HS-5 (cell line): ENCODE data around the gene MPV17.
A peak's percentile ranks its signal among the peaks of the same experiment; 100 is the strongest.
"Not testable (repeated sequence)": the region's sequence is repeated elsewhere in the genome, so short reads cannot be mapped to it uniquely, and the experiment has no call there.

Source experiments
- DNase-seq: peaks from one replicate; pipeline ENCODE4 v3.0.0-alpha.2; 2012; ENCODE audit warnings: low read depth

The MPV17 gene, protein sequence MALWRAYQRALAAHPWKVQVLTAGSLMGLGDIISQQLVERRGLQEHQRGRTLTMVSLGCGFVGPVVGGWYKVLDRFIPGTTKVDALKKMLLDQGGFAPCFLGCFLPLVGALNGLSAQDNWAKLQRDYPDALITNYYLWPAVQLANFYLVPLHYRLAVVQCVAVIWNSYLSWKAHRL

DNA sequence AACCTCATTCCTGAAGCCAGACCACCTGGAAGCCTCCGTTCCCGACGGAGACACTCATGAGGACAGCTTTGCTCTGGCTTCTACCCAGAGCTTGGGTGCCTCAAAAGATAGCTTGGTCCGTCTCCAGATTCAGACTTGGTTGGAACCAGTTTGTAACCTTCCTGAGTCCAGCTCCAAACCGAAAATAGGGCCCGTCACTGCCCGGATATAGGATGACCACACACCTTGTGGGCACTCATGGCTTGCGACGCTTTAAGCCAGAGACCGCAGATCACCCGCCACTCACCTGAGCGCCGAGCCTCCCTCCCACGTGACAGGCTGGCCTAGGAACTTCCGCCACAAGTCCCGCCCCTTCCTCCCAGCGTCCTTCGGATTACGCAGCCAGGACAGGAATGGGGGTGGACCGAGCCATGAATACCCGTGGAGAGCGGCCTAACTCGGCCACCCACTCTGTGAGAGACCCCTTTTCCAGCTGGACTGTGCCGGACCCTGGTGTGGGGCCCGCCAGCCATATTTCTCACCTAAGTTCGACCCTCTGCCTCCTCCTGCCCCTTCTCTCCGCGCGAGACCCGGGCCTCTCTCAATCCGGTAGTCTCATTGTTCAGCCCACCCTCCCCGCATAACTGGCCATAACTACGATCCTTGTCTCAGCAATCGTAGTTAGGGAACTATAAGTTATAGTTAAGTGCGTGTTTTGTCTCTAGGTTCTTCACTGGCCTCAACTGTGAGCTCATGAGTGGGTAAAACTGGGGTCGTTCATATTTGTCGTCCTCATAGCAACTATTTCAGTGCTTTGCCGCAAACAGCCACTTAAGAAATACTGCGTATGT is at the start of gene MPV17:
Gene MPV17, minus strand, starts transcription at position 332 of the 830 bp plus-strand sequence. CDS start 580 bp downstream, outside the sequence.
- DNase-seq = peak; percentile 59

DNA sequence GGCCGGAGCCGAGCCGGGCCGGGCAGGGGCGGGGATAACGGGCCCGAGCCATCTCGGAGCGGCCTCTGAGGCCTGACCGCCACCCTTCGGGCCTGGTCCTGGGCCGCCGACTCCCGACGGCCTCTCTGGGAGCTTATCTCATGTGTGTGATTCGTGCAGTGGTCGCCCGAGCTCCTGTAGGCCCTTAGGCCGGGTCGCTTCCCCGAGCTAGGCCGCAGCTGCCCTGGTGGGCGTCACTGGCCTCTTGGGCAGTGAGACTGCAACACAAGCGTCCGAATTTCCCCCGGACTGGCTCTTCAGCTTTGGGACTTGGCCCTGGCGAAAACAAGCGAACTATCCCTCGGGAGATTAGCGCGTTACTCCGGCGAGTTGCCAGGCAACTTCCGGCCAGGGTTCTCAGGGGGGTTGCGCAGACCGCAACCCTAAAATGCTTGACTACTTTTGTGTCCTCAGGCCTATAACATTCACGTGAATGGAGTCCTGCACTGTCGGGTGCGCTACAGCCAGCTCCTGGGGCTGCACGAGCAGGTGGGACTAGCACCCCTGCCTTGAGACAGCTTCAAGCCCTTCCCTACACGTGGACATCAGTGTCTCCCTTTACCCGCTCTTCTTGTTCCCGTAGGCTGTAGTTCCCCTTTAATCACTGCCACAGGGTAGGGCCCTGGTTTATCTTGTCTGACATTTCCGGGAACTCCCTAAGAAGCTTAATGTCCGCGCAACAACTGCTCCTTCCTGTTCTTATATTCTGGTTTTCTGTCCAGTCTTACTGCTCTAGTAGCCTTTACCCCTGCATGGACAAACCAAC is 48.1 kb upstream of the MPV17 start:
- no peak for DNase-seq

DNA sequence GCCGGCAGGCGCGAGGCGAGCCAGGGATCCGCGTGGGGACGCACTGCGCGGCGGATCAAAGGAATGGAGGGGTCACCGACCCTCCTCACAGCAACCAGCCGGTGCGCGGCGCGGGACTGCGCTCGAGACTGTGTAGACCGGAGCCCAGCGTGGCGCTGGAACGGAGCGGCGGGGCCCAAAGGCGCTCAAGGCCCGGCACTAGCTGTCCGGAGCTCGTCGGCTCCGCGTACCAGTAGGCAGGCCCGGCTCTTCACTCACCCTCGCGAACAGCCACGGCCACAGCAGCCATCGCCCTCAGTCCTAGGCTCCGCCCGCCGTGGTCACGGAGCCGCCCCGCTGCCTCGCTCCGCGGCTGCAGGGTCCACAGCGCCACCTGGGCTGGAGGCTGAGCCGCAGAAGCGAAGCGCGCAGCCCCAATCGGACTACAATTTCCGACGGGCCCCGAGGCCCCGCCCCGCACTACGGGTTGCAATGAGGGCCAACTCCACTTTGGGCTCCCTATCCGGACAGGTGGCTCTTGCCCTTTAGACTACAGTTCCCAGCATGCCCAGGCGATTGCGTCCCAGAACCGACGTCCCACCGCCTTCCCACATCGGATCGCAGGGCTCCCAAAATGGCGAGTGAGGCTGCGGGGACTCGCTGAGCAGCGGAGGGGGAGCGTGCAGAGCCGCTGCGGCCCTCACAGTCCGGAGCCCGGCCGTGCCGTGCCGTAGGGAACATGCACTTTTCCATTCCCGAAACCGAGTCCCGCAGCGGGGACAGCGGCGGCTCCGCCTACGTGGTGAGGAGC is 47.3 kb upstream of the MPV17 start, which contains the start of the genes EIF2B4 and SNX17:
Gene EIF2B4, minus strand, starts transcription at position 313 of the 790 bp plus-strand sequence. Its CDS starts 24 bp downstream, at position 289.
Gene SNX17, plus strand, starts transcription at position 591 of the 790 bp plus-strand sequence. Its CDS starts 128 bp downstream, at position 719.
- DNase-seq = peak; percentile 96

DNA sequence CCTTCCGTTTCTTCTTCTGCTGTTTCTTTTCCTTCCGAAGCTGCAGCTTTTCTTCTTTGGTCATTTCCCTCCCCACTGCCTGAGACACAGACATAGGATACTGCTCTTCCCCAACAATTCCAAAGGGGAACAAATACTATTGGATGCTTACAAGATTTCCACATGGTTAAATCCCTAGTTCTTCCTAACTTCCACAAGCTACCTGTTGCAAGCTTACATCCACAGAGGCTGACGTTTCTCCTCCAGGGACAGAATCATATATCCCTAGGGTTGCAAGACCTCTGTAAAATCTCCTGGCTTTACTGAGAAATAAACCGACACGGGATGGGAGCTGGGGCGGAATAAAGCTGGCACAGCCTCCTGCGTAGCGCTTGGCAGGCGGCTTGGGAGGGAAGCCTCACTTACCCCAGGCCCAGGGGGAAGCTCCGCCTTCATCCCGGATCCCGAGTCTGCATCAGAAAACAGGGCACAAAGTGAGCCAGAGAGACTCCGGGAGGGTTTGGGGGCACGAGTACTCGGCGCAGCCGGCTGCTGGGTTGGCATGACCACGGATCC is 46.7 kb upstream of the MPV17 start:
- no peak for DNase-seq

DNA sequence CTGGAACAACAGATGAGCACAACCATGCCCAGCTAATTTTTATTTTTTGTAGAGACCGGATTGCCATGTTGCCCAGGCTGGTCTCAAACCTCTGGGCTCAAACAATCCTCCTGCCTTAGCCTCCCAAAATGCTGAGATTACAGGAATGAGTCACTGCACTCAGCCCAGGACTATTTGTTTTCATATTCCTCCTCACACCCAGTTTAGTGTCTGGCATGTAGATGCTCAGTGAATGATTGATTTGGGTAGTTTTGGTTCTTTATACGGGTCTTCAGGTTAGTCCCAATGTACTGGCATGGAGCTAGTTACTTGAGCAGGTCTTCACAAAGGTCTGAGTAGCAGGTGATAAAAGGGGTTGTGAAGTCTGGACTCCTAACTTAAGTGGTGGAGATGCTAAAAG is 41.0 kb upstream of the MPV17 start:
- no peak for DNase-seq

DNA sequence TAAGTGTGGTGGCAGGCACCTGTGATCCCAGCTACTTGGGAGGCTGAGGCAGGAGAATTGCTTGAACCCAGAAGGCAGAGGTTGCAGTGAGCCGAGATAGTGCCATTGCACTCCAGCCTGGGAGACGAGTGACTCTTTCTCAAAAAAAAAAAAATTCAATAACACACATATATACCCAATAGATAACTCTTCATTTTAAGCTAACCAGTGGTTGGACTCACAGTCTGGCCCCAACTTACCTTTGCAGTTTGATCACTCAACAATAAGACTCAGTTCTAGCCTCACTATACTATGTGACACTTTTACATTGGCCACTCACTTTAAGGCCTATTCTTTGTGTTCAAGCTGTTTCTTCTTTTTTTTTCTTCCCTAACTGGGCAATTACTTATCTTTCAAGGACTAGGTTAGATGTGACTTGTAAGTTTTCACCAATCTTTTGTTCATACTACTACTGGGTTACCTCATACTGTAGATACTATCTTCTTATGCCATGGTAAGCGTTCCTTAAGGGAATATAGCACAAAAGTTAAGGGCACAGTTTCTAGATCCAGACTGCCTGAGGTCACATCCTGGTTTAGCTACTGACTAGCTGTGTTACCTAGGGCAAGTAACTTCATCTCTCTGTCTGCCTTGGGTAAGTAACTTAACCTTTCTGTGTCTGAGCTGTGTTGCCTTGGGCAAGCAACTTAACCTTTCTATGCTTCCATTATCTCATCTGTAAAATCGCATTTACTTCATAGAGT is 40.0 kb upstream of the MPV17 start:
- no peak for DNase-seq

DNA sequence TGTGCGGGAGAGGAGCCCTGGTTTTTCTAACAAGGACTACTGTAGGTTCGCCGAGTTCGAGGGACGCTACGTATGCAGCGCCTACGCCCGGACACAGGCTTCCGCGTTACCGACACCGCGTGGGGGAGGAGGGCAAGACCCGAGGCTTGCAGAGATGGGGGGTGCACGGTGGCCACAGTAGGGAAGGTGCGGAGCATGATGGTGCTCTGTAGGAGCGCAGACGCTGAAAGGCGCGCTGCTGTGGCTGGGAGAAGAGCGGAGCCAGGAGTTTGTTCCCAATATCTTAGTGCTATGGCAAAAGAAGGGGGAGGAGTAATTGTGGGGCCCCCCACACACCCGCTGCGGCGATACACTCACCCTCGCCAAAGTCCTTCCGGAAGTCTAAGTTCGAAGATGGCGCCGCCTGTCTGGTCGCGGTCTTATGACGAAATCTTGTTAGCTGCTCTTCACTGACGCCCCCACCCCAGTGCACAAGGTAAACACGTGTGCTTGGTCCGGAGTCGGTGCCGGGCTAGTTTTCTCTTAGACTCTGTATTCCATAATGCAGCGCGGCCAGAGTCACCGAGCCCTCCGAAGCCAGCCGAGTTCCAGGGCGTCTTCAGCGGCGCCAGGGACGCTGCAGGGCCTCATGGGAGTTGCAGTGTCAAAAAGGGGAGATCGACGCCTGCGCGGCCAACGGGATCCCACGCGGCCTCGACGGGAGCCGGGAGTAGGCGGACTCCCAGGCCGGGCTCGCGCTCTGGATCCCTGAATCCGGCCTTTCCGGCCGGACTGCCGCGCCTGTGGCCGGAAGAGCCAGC is 33.7 kb upstream of the MPV17 start, which contains the start of gene GTF3C2:
Gene GTF3C2, minus strand, starts transcription at position 383 of the 800 bp plus-strand sequence. CDS start 13,210 bp downstream, outside the sequence.
- DNase-seq = peak; percentile 95

DNA sequence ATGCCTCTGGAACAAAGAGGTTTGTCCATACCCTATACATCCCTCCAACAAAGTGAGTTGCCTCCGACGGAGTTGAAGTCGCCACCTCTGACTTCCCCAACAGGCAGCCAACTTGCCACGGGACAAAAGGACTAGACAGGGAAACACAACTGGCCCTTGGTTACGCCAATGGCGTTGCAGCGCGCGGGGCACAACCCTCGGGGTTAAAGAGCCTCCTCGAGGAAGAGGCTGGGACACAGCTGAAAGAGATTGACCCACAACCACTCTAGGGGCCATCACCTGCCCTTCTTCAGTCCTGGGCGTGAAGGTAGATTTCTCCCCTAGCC is 33.1 kb upstream of the MPV17 start:
- no peak for DNase-seq

DNA sequence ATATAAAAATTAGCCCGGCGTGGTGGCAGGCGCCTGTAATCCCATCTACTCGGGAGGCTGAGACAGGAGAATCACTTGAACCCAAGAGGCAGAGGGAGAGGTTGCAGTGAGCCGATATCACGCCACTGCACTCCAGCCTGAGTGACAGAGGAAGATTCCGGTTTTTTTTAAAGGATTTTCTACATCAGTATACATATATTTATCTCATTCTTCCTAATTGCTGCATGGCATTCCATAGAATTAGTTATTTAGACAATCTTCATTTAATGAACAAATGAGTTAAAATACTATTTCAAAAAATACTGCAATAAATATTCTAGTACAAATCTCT is 31.7 kb upstream of the MPV17 start:
- DNase-seq = no peak

DNA sequence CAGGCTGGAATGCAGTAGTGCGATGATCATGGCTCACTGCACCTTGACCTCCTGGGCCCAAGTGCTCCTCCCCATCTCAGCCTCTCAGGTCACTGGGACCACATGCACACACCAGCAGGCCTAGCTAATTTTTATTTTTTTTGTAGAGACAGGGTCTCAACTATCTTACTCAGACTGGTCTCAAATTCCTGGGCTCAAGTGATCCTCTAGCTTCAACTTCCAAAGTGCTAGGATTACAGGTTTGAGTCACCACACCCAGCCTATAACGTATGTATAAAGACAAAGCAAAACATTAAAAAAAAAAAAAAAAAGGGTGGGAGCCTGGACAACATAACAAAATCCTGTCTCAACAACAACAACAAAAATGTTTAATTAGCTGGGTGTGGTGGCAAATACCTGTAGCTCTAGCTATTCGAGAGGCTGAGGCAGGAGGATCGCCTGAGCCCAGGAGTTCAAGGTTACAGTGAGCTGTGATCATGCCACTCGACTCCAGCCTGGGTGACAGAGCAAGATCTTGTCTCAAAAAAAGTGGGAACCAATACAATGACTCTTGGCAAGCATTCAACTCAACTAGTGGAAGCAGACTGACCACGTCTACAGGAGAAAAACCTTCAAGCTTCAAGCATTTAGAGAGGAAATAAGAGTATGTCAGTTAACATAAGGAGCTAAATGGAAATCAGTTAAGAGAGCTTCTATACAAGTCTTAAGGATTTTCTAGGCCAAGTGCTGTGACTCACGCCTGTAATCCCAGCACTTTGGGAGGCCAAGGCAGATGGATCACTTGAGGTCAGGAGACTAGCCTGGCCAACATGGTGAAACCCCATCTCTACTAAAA is 31.1 kb upstream of the MPV17 start:
- no peak for DNase-seq

DNA sequence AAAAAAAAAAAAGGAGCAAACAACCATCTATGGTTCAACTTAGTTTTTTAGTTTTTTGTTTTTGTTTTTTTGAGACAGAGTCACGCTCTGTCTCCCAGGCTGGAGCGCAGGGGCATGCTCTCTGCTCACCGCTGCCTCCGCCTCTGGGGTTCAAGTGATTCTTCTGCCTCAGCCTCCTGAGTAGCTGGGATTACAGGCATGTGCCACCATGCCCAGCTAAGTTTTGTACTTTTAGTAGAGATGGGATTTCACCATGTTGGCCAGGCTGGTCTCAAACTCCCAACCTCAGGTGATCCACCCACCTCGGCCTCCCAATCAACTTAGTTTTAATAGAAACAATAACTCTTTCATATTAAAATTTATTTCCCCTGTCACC is 30.5 kb upstream of the MPV17 start:
- DNase-seq = not testable (repeated sequence)

DNA sequence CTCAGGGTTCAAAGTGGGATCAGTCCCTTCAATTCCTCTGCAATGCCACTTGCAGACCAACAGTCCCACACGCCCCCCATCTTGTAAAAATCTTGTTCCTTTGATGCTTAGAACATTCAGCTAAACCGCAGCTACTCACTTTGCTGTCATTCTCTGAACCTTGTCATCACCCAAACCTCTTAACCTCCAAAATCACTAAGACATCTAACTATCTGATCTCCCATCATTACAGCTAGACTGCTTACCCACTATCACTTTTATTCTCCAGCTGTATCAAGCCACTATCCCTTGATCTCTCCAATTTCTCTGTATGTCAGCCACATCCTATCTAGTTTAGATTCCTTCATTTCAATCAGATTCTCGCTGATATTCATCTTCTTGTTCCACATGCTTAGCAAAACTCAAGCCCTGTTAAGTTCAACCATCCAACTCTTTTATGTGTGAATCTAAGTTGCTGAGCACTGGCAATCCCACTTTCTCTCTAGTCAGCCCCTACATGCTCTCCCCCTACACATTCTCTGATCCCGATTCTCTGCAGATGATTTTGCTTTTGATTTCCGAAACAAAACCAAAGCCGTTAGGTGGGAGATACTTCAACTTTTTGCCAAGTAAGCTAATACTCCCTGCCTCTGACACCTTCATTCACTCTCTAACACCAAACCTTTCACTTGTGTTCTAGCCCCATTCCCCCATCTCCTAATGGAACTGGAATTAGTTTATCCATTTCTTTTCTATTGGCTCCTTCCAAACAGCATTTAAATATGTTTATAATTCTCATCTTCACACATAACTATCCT is 29.1 kb upstream of the MPV17 start:
- no peak for DNase-seq

DNA sequence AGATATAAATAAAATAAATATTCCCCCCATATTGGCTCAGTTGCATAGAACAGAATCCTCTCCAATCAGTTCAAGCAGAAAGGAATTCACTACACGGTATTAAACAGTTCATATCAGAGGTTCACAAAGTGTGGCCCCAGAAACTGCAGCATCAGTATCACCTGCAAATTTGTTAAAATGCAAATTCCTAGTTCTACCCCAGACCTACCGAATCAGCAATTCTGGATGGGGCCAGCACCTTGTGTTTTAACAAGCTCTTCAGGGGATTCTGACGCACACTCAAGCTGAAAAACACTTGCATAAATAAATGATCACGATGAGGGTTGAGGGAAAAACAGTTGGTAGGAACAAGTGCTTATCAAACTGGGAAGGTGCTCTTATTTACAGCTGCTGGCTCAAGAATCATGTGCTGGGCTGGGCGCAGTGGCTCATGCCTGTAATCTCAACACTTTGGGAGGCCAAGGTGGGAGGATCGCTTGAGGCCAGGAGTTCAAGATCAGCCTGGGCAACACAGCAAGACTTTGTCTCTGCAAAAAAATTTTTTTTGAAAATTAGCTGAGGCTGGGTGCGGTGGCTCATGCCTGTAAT is 27.3 kb upstream of the MPV17 start:
- no peak for DNase-seq

DNA sequence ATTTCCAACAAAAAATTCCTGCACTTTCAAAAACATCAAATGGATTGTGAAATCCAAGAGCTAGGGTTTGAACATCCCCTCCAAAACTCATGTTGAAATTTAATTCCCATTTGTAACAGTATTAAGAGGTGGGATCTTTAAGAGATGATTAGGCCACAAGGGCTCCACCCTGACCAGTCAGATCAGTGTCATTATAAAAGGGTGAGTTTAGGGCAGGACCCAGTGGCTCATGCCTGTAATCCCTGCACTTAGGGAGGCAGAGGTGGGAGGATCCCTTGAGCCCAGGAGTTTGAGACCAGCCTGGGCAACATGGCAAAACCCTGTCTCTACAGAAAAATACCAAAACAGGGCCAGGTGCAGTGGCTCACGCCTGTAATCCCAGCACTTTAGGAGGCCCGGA is 24.7 kb upstream of the MPV17 start:
- DNase-seq = no peak

DNA sequence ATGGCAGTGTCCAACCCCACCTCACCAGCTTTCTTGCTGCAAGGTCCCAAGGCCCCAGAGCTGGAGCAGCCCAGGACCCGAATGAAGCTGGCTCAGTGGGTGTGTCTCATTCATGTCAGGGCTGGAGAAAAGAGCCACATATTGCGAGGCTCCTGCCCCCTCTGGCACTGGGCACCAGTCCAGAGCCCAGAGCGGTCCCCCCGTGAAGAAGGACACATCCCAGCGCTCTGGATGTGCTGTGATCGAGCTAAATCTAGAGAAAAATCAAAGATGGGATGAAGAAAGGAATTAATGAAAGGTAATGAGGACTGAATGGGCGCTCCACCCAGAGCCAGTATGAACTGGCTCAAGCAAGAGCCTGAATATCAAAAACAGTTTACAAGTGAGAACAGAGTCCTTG is 13.3 kb upstream of the MPV17 start:
- DNase-seq = no peak

DNA sequence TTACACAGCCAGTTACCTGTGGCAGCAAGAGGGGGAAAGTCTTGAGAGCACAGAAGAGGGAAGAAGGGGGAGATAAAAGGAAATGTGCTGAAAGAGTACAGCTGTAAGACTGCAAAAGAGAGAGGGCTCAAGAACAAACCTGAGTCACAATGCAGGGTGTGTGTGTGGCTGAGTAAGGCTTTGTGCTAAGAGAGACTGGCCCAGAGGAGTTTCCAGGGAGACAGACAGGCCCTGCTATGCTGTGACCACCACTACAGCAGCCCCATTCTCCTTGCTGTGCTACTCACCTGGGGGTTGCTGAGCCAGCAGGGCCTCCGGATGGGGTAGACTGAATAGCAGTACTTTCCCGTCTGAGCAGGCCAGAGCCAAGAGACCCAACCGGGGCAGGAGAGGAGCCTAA is 12.4 kb upstream of the MPV17 start:
- no peak for DNase-seq

DNA sequence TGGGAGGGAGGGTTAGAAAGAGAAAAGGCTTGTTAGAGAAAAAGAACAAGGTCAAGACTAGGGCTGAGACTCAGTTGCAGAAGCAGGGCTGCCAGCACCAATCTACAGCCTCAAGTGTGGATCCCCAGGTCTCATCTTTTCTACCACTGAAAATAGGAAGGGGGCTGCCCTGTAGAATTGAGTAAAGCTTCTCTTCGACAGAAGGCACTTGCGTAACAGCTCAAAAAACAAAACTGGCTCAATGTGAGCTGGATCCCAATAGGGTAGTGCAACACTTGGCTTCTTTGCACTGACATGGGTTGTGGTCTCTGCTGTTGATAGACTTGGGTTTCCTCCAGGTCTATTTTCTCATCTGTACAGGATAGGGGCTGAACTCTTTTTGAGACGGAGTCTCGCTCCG is 1.8 kb upstream of the MPV17 start:
- no peak for DNase-seq
